ELR (cell line): ENCODE data around the gene XRCC5.

ENCODE experiments used
- DNase-seq: peaks from one replicate; pipeline ENCODE4 v3.0.0-alpha.2; 2015; ENCODE audit warnings: low read depth

Gene XRCC5

GRCh38 chr2:216159144-216159543, 50.0 kb downstream of the XRCC5 start:
- DNase-seq: no peak

GRCh38 chr2:216159646-216160045, 50.5 kb downstream of the XRCC5 start:
- DNase-seq: no peak

- no peak for DNase-seq
These were observed 51.6 kb downstream of the XRCC5 start for GRCh38 chr2:216160786-216161185.

- no peak for DNase-seq
These were observed 52.8 kb downstream of the XRCC5 start for GRCh38 chr2:216161967-216162366.

- DNase-seq: no peak
These were observed 54.4 kb downstream of the XRCC5 start for GRCh38 chr2:216163518-216163917.

- no peak for DNase-seq
These were observed 54.9 kb downstream of the XRCC5 start for GRCh38 chr2:216164087-216164486.

- DNase-seq: no peak
These were observed 55.4 kb downstream of the XRCC5 start for GRCh38 chr2:216164576-216164975.

- no peak for DNase-seq
These were observed 56.6 kb downstream of the XRCC5 start for GRCh38 chr2:216165711-216166110.

- DNase-seq: no peak
These were observed 59.9 kb downstream of the XRCC5 start for GRCh38 chr2:216169087-216169486.

GRCh38 chr2:216170076-216170763, 61.1 kb downstream of the XRCC5 start:
- no peak for DNase-seq

- DNase-seq: no peak
These were observed 61.9 kb downstream of the XRCC5 start for GRCh38 chr2:216171011-216171410.

GRCh38 chr2:216172493-216172892, 63.3 kb downstream of the XRCC5 start:
- DNase-seq: no peak

GRCh38 chr2:216179015-216179414, 69.9 kb downstream of the XRCC5 start:
- DNase-seq: no peak

- DNase-seq: peak; percentile 22
These were observed 72.2 kb downstream of the XRCC5 start for GRCh38 chr2:216181351-216181750.

GRCh38 chr2:216181953-216182461, 72.9 kb downstream of the XRCC5 start:
- DNase-seq: no peak

- DNase-seq: no peak
These were observed 74.3 kb downstream of the XRCC5 start for GRCh38 chr2:216183462-216183861.

GRCh38 chr2:216188559-216188850, 79.4 kb downstream of the XRCC5 start:
- DNase-seq: no peak

GRCh38 chr2:216188956-216189355, 79.8 kb downstream of the XRCC5 start:
- peak; percentile 78 for DNase-seq

- peak; percentile 47 for DNase-seq
These were observed 80.3 kb downstream of the XRCC5 start for GRCh38 chr2:216189410-216189809.

GRCh38 chr2:216192181-216192580, 83.0 kb downstream of the XRCC5 start:
- no peak for DNase-seq

GRCh38 chr2:216192931-216193330, 83.8 kb downstream of the XRCC5 start:
- no peak for DNase-seq

- DNase-seq: no peak
These were observed 84.9 kb downstream of the XRCC5 start for GRCh38 chr2:216194013-216194412.

- DNase-seq: no peak
These were observed 85.4 kb downstream of the XRCC5 start for GRCh38 chr2:216194561-216194960.

GRCh38 chr2:216195565-216196029, 86.4 kb downstream of the XRCC5 start:
- peak; percentile 95 for DNase-seq
